Measurements from ENCODE around the gene CDC16. TPM values are rescaled to one million over a fixed set of nuclear protein-coding genes. Genes with fewer than 3 reads are reported as not detected.

The CDC16 gene
- total RNA-seq, 1 donor from 2014 or later, result 104 TPM

DNA sequence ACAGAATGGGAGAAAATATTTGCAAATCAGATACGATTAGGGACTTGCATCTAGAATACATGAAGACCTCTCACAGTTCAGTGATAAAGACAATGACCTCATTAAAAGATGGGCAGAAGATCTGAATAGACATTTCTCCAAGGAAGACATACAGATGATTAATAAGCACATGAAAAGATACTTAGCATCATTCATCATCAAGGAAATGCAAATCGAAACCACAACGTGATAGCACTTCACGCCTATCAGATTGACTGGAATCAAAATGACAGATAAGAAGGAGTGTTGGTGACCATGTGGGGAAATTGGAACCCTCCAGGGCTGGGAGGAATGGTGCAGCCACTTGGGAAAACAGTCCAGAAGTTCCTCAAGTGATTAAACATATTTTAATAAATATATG lies 29.8 kb upstream of the CDC16 start:
- no peak for TF ChIP-seq CTCF (IDR thresholded peaks at IDR 0.05; ENCODE audit: unreplicated experiment)
- no peak overlapping the region for H3K27ac Mint-ChIP-seq

GRCh38 chr13:114208134-114208533 lies 26.6 kb upstream of the CDC16 start:
- peaks cover 11% of the 10 kb centered on the region for H3K9me3 Mint-ChIP-seq (ENCODE audit: low read depth)
- H3K27me3 Mint-ChIP-seq, result peaks cover 8% of the 10 kb centered on the region
- H3K4me3 Mint-ChIP-seq (ENCODE audit: low read depth), result no peak overlapping the region
- TF ChIP-seq CTCF (IDR thresholded peaks at IDR 0.05; ENCODE audit: unreplicated experiment), result no peak
- no peaks in the 10 kb centered on the region for H3K36me3 Mint-ChIP-seq (ENCODE audit: insufficient read depth)
- no peaks in the 10 kb centered on the region for H3K4me1 Mint-ChIP-seq (ENCODE audit: low read depth)
- DNase-seq (ENCODE audit: low spot score, unreplicated experiment), result no peak
- no peak overlapping the region for H3K27ac Mint-ChIP-seq

More for the DNA sequence above, 29.8 kb upstream of the CDC16 start:
- H3K4me1 Mint-ChIP-seq (ENCODE audit: low read depth), result no peaks in the 10 kb centered on the region
- DNase-seq (ENCODE audit: low spot score, unreplicated experiment), result no peak
- peaks cover 11% of the 10 kb centered on the region for H3K9me3 Mint-ChIP-seq (ENCODE audit: low read depth)
- H3K36me3 Mint-ChIP-seq (ENCODE audit: insufficient read depth), result no peaks in the 10 kb centered on the region
- H3K4me3 Mint-ChIP-seq (ENCODE audit: low read depth), result no peak overlapping the region
- no peaks in the 10 kb centered on the region for H3K27me3 Mint-ChIP-seq

DNA sequence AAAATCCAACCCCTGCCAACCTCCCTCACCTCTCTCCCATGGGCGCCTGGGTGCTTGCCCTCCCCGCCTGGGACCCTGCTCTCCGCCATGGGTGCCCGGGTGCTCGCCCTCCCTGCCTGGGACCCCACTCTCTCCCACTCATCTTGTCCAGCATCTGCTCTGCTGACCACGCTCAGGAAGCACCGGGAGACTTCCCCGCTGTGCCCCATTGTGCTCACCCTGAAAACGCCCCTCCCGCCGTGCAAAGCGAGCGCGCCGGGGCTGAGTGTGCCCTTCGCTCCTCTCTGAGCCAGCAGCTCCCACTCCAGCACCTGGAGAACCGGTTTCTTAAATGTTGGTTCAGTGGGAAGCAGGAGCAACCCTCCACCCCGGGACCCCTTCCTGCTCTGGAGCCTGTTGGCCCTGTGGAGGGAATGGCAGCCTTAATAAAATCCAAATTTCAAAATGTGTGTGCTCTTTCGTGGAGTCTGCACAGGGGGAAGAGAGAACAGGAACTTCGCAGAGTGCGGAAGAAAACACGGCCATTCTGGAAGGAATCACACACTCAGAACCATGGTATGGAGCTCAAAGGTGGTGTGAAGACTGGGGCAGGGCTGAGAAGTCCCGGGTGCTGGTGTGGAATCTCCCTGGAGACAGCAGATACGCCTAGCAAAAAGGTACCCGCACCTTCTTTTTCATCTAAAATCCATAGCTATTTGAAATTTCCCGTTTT lies 23.1 kb upstream of the CDC16 start:
- TF ChIP-seq CTCF (IDR thresholded peaks at IDR 0.05; ENCODE audit: unreplicated experiment), result no peak
- no peak for DNase-seq (ENCODE audit: low spot score, unreplicated experiment)
- no peak overlapping the region for H3K4me3 Mint-ChIP-seq (ENCODE audit: low read depth)

GRCh38 chr13:114212158-114212495 lies 22.6 kb upstream of the CDC16 start:
- Mint-ChIP-seq H3K27ac (no peak overlapping the region), H3K27me3 (peaks cover 11% of the 10 kb centered on the region), H3K4me1 (ENCODE audit: low read depth) (no peaks in the 10 kb centered on the region), H3K4me3 (ENCODE audit: low read depth) (no peak overlapping the region), H3K9me3 (ENCODE audit: low read depth) (peaks cover 3% of the 10 kb centered on the region), H3K36me3 (ENCODE audit: insufficient read depth) (no peaks in the 10 kb centered on the region)
- no peak for DNase-seq (ENCODE audit: low spot score, unreplicated experiment)
- TF ChIP-seq CTCF (IDR thresholded peaks at IDR 0.05; ENCODE audit: unreplicated experiment), result no peak

More for the DNA sequence above, 23.1 kb upstream of the CDC16 start:
- H3K4me1 Mint-ChIP-seq (ENCODE audit: low read depth), result no peaks in the 10 kb centered on the region
- H3K36me3 Mint-ChIP-seq (ENCODE audit: insufficient read depth), result no peaks in the 10 kb centered on the region
- H3K27ac Mint-ChIP-seq, result no peak overlapping the region
- H3K27me3 Mint-ChIP-seq, result peaks cover 11% of the 10 kb centered on the region
- peaks cover 3% of the 10 kb centered on the region for H3K9me3 Mint-ChIP-seq (ENCODE audit: low read depth)

DNA sequence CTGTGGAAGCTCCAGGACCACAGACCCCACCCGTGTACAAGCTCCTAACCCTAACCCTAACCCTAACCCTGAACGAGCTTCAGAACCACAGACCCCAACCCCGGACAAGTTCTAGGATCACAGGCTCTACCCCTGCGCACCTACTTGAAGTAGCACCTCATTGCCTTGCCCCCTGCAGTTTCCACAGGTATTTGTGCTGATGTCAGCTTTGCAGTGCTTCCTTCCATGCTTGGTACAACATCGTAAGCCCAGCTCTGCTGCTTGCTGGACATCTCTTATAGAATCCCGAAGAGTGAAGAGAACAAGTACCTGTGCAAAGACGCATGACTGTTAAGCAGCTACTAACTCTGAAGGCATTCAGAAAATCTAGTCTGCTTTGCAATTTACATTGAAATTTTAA lies 20.7 kb upstream of the CDC16 start:
- Mint-ChIP-seq H3K9me3 (ENCODE audit: low read depth) (no peaks in the 10 kb centered on the region), H3K27ac (no peak overlapping the region), H3K4me1 (ENCODE audit: low read depth) (no peaks in the 10 kb centered on the region), H3K27me3 (peaks cover 11% of the 10 kb centered on the region), H3K4me3 (ENCODE audit: low read depth) (no peak overlapping the region), H3K36me3 (ENCODE audit: insufficient read depth) (no peaks in the 10 kb centered on the region)
- DNase-seq (ENCODE audit: low spot score, unreplicated experiment), result no peak
- TF ChIP-seq CTCF (IDR thresholded peaks at IDR 0.05; ENCODE audit: unreplicated experiment), result no peak
